Tibial nerve (tissue), 4 donors: ENCODE measurements around the gene MRPL37. TPM values are rescaled to one million over a fixed set of nuclear protein-coding genes. Genes with fewer than 3 reads are reported as not detected.
"Not testable (repeated sequence)": the region's sequence is repeated elsewhere in the genome, so short reads cannot be mapped to it uniquely, and the experiment has no call there.

ENCODE experiments used
- DNase-seq, 2 donors: peaks; one replicate each; pipeline ENCODE4 v3.0.0-alpha.2; 2019; ENCODE audit warnings: low spot score in 2 of 2
- H3K27ac ChIP-seq, 4 donors: fragments of 200-600 bp; sonication (generic) in 3 of 4; one replicate each; pipeline ENCODE4 v1.5.1; 2017 to 2019; ENCODE audit warnings: mild to moderate bottlenecking in 1 of 4
- H3K27me3 ChIP-seq, 2 donors: fragments of 200-600 bp; sonication (generic) in 1 of 2; one replicate each; pipeline versions ENCODE4 v1.5.1 to v1.6.0; 2017 to 2019
- H3K36me3 ChIP-seq, 3 donors: fragments of 200-600 bp; sonication (generic); one replicate each; pipeline ENCODE4 v1.5.1; 2018 to 2019
- H3K4me1 ChIP-seq, 4 donors: fragments of 200-600 bp; sonication (generic) in 3 of 4; one replicate each; pipeline ENCODE4 v1.5.1; 2017 to 2019
- H3K4me3 ChIP-seq, 4 donors: fragments of 200-600 bp; sonication (generic) in 3 of 4; one replicate each; pipeline ENCODE4 v1.5.1; 2017 to 2019; ENCODE audit warnings: mild to moderate bottlenecking in 1 of 4, moderate library complexity in 1 of 4
- H3K9me3 ChIP-seq, 4 donors: fragments of 200-600 bp; sonication (generic) in 3 of 4; one replicate each; pipeline ENCODE4 v1.5.1; 2017 to 2019
- EP300 ChIP-seq, 2 donors: sonication (generic); formaldehyde crosslinking; IDR thresholded peaks; one replicate each; pipeline ENCODE4 v1.6.1; 2017; ENCODE audit warnings: antibody characterized with exemption in 2 of 2, mild to moderate bottlenecking in 1 of 2
- POLR2A ChIP-seq, 2 donors: fragments of 450-650 bp; IDR thresholded peaks; one replicate each; pipeline ENCODE4 v1.6.1; 2017; ENCODE audit warnings: antibody characterized with exemption in 2 of 2, mild to moderate bottlenecking in 2 of 2, moderate library complexity in 2 of 2
- WGBS, 2 donors: methylation state at CpG; one replicate each; pipeline ENCODE4 v1.1.5; 2018; 5-methylcytosine and 5-hydroxymethylcytosine counted together
- total RNA-seq, 4 donors: library from RNA; depleted of rRNA; stranded (reverse); fragments of >200 nt; gene quantifications; one replicate each; pipeline ENCODE4 v1.1.0, GENCODE V29; 2016
- TF ChIP-seq, protein P1 (sequence below), 5 experiments: fragments of 200-600 bp in 3 of 5; fragments of 450-650 bp in 2 of 5; sonication (generic) in 3 of 5; IDR thresholded peaks; one replicate each; pipeline ENCODE4 v1.5.1; 2016 to 2019; ENCODE audit warnings: antibody characterized with exemption in 5 of 5, mild to moderate bottlenecking in 3 of 5, moderate library complexity in 2 of 5

The MRPL37 gene
- total RNA-seq, 4 donors from 2014 or later: 39.5 to 60.6 (median 44.3) TPM

DNA sequence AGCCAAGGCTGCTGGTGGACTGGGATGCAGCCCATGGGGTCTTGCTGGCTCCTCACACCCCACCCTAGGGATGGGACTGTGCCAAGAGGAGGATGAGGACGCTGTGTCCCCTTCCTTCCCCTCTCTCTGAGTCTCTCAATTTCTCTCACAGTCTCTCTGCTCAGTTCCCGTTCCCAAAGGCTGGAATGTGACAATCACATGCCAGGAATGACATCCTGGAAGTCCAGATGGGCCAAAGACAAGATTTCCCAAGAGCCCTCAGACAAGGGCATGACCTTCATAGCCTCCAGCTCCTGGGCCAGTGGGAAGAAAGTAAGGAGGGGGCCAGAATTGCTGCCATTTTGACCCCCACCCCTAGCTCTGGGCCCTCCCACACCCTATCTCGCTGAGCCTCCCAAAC is 39.6 kb upstream of the MRPL37 start:
- Histone ChIP-seq H3K27ac (no peak overlapping the region), H3K36me3 (no peaks in the 10 kb centered on the region), H3K4me3 (no peak overlapping the region), H3K27me3 (no peaks in the 10 kb centered on the region), H3K9me3 (no peaks in the 10 kb centered on the region), H3K4me1 (peaks cover 0 to 9% (median 0%) of the 10 kb centered on the region in 4 donors)
- WGBS, 2 donors: 49 to 57% methylated on average over 3 of the region's 3 CpGs
- TF ChIP-seq, protein P1, sequence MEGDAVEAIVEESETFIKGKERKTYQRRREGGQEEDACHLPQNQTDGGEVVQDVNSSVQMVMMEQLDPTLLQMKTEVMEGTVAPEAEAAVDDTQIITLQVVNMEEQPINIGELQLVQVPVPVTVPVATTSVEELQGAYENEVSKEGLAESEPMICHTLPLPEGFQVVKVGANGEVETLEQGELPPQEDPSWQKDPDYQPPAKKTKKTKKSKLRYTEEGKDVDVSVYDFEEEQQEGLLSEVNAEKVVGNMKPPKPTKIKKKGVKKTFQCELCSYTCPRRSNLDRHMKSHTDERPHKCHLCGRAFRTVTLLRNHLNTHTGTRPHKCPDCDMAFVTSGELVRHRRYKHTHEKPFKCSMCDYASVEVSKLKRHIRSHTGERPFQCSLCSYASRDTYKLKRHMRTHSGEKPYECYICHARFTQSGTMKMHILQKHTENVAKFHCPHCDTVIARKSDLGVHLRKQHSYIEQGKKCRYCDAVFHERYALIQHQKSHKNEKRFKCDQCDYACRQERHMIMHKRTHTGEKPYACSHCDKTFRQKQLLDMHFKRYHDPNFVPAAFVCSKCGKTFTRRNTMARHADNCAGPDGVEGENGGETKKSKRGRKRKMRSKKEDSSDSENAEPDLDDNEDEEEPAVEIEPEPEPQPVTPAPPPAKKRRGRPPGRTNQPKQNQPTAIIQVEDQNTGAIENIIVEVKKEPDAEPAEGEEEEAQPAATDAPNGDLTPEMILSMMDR (IDR thresholded peaks at IDR 0.05): no peak
- no peak for TF ChIP-seq POLR2A (IDR thresholded peaks at IDR 0.05)
- no peak for TF ChIP-seq EP300 (IDR thresholded peaks at IDR 0.05)
- no peak for DNase-seq

DNA sequence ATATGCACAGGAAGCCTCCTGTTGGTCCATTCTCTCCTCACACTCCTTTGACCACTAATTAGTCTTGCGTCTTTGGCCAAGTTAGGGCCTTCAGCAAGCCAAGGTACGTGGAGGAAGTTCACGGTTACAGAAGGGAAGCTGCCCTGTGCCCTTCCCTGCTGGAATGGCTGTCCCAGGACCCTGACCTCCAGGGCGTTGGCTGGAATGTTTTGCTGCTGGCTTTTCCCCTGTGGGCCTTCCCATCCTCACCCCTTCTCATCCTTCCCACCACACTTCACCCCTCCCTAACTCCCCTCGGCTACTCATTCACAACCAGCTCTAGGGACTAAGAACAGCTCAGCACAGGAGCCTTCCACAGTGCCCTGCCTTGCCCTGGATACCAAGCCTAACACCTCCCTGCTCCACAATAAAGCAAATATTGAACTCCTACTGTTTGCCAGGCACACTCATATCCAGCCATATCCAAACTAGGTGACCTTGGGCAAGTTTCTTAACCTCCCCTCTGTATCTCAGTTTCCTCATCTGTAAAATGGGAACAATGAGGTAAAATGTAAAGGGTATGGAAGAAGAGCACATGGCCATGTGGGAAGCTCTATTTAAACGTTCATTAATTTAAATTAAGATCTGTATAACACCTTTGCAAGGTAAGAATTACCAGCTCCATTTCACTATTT is 38.3 kb upstream of the MRPL37 start:
- no peak overlapping the region for H3K27ac ChIP-seq
- no peaks in the 10 kb centered on the region for H3K9me3 ChIP-seq
- peaks cover 0 to 9% (median 0%) of the 10 kb centered on the region in 4 donors for H3K4me1 ChIP-seq
- H3K36me3 ChIP-seq: no peaks in the 10 kb centered on the region
- WGBS, 2 donors: 61 to 67% methylated on average over 6 of the region's 6 CpGs
- no peak for DNase-seq
- no peaks in the 10 kb centered on the region for H3K27me3 ChIP-seq
- TF ChIP-seq POLR2A (IDR thresholded peaks at IDR 0.05) (no peak), EP300 (IDR thresholded peaks at IDR 0.05) (no peak)
- TF ChIP-seq, protein P1 (IDR thresholded peaks at IDR 0.05): no peak
- no peak overlapping the region for H3K4me3 ChIP-seq

DNA sequence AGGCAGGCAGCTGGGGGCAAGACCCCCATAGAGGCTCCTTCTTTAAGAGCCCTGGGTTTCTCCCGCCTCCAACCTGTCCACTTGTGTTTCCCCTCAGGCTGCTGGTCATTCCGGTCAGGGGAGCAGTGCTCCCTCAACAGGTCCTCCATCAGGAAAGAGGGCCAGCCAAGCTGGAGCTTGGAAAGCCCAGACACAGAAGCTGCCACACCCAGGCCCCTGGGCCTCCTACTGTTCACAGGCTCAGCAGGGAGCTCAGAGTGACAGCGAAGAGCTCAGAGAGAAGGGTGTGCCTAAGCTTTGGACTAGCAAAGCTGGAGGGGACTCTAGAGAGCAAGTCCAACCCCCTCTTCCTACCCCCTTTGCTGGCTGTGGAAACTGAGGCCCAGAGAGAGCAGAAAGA is 36.9 kb upstream of the MRPL37 start:
- DNase-seq: no peak
- WGBS, 2 donors: 65 to 77% methylated on average over 3 of the region's 3 CpGs
- TF ChIP-seq POLR2A (IDR thresholded peaks at IDR 0.05): no peak
- TF ChIP-seq EP300 (IDR thresholded peaks at IDR 0.05): no peak
- TF ChIP-seq, protein P1 (IDR thresholded peaks at IDR 0.05): no peak

DNA sequence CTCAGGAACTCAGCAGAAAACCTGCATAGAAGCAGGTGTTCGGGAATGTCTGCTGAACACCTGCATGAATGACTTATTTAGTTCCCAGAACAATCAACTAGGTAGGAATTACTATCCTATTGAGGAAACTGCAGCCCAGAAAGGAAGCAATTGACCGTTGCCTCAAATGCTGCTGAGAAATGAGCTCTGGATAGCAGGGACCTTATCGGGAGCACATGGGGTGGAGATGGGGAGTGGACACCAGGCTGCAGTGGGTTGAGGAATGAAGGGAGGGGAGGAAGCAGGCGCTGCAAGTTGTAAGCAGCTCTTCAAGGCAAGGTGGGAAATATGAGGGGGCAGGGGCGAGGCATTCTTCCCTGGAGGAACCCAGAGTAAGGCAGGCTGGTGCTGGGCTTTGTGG is 36.4 kb upstream of the MRPL37 start:
- Histone ChIP-seq H3K4me3 (no peak overlapping the region), H3K27ac (no peak overlapping the region), H3K27me3 (no peaks in the 10 kb centered on the region), H3K36me3 (no peaks in the 10 kb centered on the region), H3K9me3 (no peaks in the 10 kb centered on the region), H3K4me1 (peaks cover 0 to 9% (median 0%) of the 10 kb centered on the region in 4 donors)
- TF ChIP-seq, protein P1 (IDR thresholded peaks at IDR 0.05): no peak
- TF ChIP-seq POLR2A (IDR thresholded peaks at IDR 0.05): no peak
- no peak for TF ChIP-seq EP300 (IDR thresholded peaks at IDR 0.05)
- no peak for DNase-seq
- 71 to 74% methylated on average over 5 of the region's 5 CpGs for WGBS, 2 donors

More for the DNA sequence above, 36.9 kb upstream of the MRPL37 start:
- no peaks in the 10 kb centered on the region for H3K9me3 ChIP-seq
- no peak overlapping the region for H3K4me3 ChIP-seq
- H3K27ac ChIP-seq: no peak overlapping the region
- no peaks in the 10 kb centered on the region for H3K36me3 ChIP-seq
- no peaks in the 10 kb centered on the region for H3K27me3 ChIP-seq
- peaks cover 0 to 9% (median 0%) of the 10 kb centered on the region in 4 donors for H3K4me1 ChIP-seq

DNA sequence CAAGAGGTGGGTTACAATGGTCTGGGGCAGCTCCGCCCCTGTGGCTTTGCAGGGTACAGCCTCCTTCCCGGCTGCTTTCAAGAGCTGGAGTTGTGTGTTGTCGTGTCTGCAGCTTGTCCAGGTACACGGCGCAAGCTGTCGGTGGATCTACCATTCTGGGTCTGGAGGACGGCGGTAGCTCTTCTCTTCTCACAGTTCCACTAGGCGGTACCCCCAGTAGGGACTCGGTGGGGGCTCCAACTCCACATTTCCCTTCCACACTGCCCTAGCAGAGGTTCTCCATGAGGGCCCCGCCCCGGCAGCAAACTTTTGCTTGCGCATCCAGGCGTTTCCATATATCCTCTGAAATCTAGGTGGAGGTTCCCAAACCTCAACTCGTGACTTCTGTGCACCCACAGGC is 34.8 kb upstream of the MRPL37 start:
- H3K27me3 ChIP-seq: no peaks in the 10 kb centered on the region
- H3K36me3 ChIP-seq: no peaks in the 10 kb centered on the region
- H3K9me3 ChIP-seq: no peaks in the 10 kb centered on the region
- peaks cover 0 to 9% (median 0%) of the 10 kb centered on the region in 4 donors for H3K4me1 ChIP-seq
- DNase-seq: no peak
- TF ChIP-seq EP300 (IDR thresholded peaks at IDR 0.05): no peak
- no peak for TF ChIP-seq POLR2A (IDR thresholded peaks at IDR 0.05)
- no peak overlapping the region for H3K4me3 ChIP-seq
- H3K27ac ChIP-seq: no peak overlapping the region
- 89 to 94% methylated on average over 15 of the region's 15 CpGs for WGBS, 2 donors

DNA sequence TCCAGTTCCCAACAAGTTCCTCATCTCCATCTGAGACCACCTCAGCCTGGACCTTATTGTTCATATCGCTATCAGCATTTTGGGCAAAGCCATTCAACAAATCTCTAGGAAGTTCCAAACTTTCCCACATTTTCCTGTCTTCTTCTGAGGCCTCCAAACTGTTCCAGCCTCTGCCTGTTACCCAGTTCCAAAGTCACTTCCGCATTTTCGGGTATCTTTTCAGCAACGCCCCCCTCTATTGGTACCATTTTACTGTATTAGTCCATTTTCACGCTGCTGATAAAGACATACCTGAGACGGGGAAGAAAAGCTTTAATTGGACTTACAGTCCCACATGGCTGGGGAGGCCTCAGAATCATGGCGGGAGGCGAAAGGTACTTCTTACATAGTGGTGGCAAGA is 33.6 kb upstream of the MRPL37 start:
- not testable (repeated sequence) for H3K36me3 ChIP-seq, H3K4me3 ChIP-seq, H3K27ac ChIP-seq, H3K4me1 ChIP-seq, H3K9me3 ChIP-seq, H3K27me3 ChIP-seq, DNase-seq
- WGBS, 2 donors: 91 to 95% methylated on average over 8 of the region's 8 CpGs
